Measurements from ENCODE around the gene PIAS2. TPM values are rescaled to one million over a fixed set of nuclear protein-coding genes. Genes with fewer than 3 reads are reported as not detected.

PIAS2 gene
- total RNA-seq, 4 donors from 2014 or later = 16.3 to 42.1 (median 24.3) TPM

Other genes starting within 250 kb of the PIAS2 start
- under 1 TPM in 2 of 4 donors, not detected in 2; under 0.01 to 0.09 TPM for gene ST8SIA5, start 160.5 kb downstream of the PIAS2 start, total RNA-seq
- 1 to 10 TPM in 1 of 4 donors, under 1 TPM in 2, not detected in 1; 0.67 to 2.1 (median 0.88) TPM for gene KATNAL2, start 95 bp upstream of the PIAS2 start, total RNA-seq
- gene ELOA2, start 118.1 kb upstream of the PIAS2 start, total RNA-seq = not detected
- gene HDHD2, start 233.0 kb upstream of the PIAS2 start, total RNA-seq = 10 to 100 TPM; 16.5 to 34.4 (median 27.6) TPM

Measured in Peyer's patch (tissue), 4 donors.